Stimulated activated CD4-positive, alpha-beta T cell treated with anti-CD3 and anti-CD28 coated beads, Interleukin-15, amount 100 ng/mL, for 1 hour (primary cell): Measurements from ENCODE around the gene GAREM1.

ENCODE experiments used
- DNase-seq, 2 donors: peaks; one replicate each; pipeline ENCODE4 v3.0.0-alpha.2; 2020; ENCODE audit warnings: low read depth in 1 of 2, low spot score in 1 of 2

The GAREM1 gene

GRCh38 chr18:32425466-32425865 lies 45.2 kb downstream of the GAREM1 start:
- DNase-seq, result no peak

GRCh38 chr18:32424696-32425095 lies 46.0 kb downstream of the GAREM1 start:
- DNase-seq, result no peak

GRCh38 chr18:32422978-32423740 lies 47.5 kb downstream of the GAREM1 start:
- no peak for DNase-seq

GRCh38 chr18:32422201-32422600 lies 48.5 kb downstream of the GAREM1 start:
- no peak for DNase-seq

- no peak for DNase-seq
These were observed 50.5 kb downstream of the GAREM1 start for GRCh38 chr18:32420084-32420750.

- no peak for DNase-seq
These were observed 52.5 kb downstream of the GAREM1 start for GRCh38 chr18:32418148-32418547.

- no peak for DNase-seq
These were observed 65.1 kb downstream of the GAREM1 start for GRCh38 chr18:32405588-32405987.

GRCh38 chr18:32401621-32402020 lies 69.1 kb downstream of the GAREM1 start:
- no peak for DNase-seq

- DNase-seq, result no peak
These were observed 77.3 kb downstream of the GAREM1 start for GRCh38 chr18:32393407-32393806.

GRCh38 chr18:32391126-32391525 lies 79.6 kb downstream of the GAREM1 start:
- no peak for DNase-seq

- DNase-seq, result no peak
These were observed 80.8 kb downstream of the GAREM1 start for GRCh38 chr18:32389858-32390257.

GRCh38 chr18:32389191-32389590 lies 81.5 kb downstream of the GAREM1 start:
- DNase-seq, result no peak

GRCh38 chr18:32386471-32386870 lies 84.2 kb downstream of the GAREM1 start:
- DNase-seq, result no peak

GRCh38 chr18:32383050-32383819 lies 87.4 kb downstream of the GAREM1 start:
- no peak for DNase-seq

GRCh38 chr18:32381761-32382160 lies 88.9 kb downstream of the GAREM1 start:
- no peak for DNase-seq

- DNase-seq, result no peak
These were observed 90.1 kb downstream of the GAREM1 start for GRCh38 chr18:32380559-32380958.

- DNase-seq, result no peak
These were observed 90.8 kb downstream of the GAREM1 start for GRCh38 chr18:32379891-32380290.

- no peak for DNase-seq
These were observed 92.0 kb downstream of the GAREM1 start for GRCh38 chr18:32378705-32379104.

GRCh38 chr18:32373995-32374394 lies 96.7 kb downstream of the GAREM1 start:
- no peak for DNase-seq

GRCh38 chr18:32373505-32373904 lies 97.2 kb downstream of the GAREM1 start:
- no peak for DNase-seq

GRCh38 chr18:32372381-32373061 lies 98.2 kb downstream of the GAREM1 start:
- no peak for DNase-seq

GRCh38 chr18:32372047-32372380 lies 98.7 kb downstream of the GAREM1 start:
- no peak for DNase-seq
